Activated gamma-delta T cell treated with Interleukin-2 at 50 U/mL for 16 hours (primary cell): ENCODE results near the gene TNXB.
"Not testable (repeated sequence)": the region's sequence is repeated elsewhere in the genome, so short reads cannot be mapped to it uniquely, and the experiment has no call there.

Source experiments
- DNase-seq: peaks from one replicate; pipeline ENCODE4 v3.0.0-alpha.2; 2020

TNXB gene

GRCh38 chr6:32037598-32038524, 71.3 kb downstream of the TNXB start, which contains the start of gene CYP21A2:
Gene CYP21A2, plus strand, starts transcription at chr6:32038415. Its CDS starts 8 bp downstream, at chr6:32038423.
- not testable (repeated sequence) for DNase-seq

- DNase-seq, result not testable (repeated sequence)
These were observed 72.0 kb downstream of the TNXB start for GRCh38 chr6:32037136-32037535.

DNA sequence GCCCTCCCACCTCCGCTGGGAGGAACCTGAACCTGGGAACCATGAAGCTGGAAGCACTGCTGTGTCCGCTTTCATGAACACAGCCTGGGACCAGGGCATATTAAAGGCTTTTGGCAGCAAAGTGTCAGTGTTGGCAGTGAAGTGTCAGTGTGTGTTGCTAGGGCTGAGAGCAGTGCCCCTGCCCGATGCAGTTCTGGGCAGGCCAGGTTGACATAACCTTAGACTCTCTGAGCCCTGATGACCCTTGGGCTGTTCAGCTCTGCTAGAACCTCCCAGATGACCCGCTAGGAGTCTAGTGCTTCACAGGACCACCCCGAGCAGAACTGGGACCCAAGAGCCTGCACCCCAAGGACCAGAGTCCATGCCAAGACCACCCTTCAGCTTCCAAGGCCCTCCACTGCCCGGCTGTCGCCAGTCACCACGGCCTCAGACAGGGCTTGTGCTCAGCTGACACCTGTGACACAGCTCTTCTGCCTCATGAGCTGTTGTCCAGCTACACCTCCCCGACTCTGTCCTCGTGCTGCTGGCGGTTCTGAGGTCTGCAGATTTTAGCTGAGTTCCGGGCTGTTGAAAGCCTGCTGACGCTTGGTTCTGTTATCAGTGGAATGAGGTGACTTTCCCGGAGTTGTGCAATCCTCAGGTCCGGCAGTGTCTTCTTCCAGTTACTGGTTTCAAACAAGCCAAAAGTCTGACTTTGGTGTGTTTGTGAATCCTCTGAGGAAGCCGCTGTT, 73.7 kb downstream of the TNXB start:
- not testable (repeated sequence) for DNase-seq

- DNase-seq, result not testable (repeated sequence)
These were observed 79.6 kb downstream of the TNXB start for GRCh38 chr6:32029553-32029952.

DNA sequence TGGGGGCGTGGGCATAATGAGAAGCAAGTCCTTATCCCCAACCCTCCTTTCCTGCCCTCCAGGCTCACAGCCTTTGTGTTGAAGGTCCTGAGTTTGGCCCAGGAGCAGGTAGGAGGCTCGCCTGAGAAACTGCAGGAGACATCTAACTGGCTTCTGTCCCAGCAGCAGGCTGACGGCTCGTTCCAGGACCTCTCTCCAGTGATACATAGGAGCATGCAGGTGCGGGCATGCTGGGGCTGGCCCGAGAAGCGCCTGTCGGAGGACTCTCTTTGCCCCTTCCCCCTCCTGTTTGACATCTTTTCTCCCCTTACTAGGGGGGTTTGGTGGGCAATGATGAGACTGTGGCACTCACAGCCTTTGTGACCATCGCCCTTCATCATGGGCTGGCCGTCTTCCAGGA, 80.5 kb downstream of the TNXB start:
- not testable (repeated sequence) for DNase-seq

DNA sequence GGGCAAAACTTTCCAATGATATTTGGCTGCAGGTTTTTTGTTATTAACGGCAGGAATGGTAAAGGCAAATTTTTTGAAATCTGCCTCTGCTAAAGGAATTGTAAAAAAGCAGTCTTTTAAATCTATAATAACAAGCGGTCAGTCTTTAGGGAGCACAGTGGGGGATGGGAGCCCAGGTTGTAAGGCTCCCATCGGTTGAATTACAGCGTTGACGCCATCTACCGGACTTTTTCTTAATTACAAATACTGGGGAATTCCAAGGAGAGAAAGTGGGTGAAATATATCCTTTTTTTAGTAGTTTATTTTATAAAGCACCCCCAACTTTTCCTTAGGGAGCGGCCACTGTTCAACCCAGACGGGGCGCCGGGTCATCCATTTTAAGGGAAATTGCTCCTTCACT, 87.0 kb downstream of the TNXB start:
- not testable (repeated sequence) for DNase-seq

DNA sequence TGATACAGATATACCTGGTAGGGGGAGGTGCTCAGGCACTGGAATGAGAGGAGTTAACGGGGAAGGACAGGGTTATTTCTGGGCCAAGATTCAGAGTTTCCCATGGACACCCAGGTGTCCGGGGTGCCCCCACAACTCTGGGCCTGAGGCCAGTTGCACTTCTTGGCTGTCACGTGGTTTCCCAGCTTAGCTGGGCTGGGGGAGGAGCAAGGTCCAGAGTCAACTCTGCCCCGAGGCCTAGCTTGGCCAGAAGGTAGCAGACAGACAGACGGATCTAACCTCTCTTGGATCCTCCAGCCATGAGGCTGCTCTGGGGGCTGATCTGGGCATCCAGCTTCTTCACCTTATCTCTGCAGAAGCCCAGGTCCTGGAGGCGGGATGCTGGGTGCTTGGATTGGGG, 94.6 kb downstream of the TNXB start, which contains the start of gene C4B:
Gene C4B (plus strand): TSS at position 249 of the 400 bp plus-strand sequence. CDS start 51 bp downstream, at position 300.
- DNase-seq, result not testable (repeated sequence)

GRCh38 chr6:32013738-32014137, 95.4 kb downstream of the TNXB start:
- not testable (repeated sequence) for DNase-seq

DNA sequence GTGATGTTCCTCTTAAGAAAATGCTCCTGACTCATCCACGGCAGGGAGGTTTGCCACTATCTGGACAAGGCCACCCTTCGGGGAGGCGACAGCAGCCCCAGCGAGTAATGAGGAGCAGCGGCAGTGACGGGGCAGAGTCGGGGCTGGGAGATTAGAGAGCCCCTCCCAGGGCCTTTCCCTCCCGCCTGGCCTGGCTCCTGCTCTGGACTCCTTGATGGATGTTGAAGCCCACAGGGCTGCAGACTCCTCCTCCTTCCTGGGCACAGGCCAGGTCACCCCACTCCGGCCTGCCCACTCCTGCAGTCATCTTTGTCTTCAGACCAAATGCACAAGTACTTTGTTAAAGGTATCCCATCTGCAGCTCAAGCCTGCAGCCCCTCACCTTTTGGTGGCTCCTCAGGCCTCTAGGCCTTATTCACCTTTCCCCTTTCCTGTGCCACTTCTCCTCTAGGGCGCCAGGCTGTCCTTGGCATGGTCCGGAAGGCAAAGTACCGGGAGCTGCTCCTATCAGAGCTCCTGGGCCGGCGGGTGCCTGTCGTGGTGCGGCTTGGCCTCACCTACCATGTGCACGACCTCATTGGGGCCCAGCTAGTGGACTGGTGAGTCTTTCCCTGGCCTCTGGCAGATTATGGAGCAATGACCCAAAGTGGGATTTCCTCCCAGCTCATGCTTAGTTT, 96.1 kb downstream of the TNXB start:
- DNase-seq, result not testable (repeated sequence)

DNA sequence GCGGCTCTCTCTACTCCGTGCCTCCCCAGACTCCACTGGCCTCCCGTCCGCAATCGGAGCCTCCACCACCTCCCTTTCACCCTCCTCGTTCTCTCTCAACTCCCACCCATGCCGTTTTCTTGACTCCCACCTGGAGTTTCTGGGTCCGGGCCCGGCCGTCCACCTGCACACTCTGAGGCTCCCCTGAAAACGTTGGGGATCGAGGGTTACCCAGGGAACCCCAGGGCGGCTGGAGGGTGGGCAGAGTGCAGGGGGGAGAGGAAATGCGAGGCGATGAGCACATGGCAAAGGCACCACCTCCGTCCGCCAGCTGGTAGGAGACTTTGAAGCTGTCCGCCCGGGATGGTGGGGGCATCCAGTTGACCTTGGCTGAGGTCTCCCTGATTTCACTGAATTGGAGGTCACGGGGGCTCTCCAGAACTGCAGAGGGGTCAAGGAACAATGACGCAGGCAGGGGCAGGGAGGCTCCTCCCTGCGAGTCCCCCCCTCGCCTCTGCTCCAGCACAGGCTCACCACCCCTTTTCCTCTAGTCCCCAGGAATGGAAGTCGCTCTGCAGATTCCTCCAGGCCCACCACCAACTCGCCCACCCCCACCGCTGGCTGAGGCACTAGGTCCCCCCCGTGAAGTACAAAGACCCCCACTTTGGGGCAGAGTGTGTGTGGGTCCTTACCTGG, 98.1 kb downstream of the TNXB start:
- DNase-seq, result not testable (repeated sequence)

- DNase-seq, result not testable (repeated sequence)
These were observed 99.6 kb downstream of the TNXB start for GRCh38 chr6:32009537-32009936.

- DNase-seq, result not testable (repeated sequence)
These were observed 100.5 kb downstream of the TNXB start for GRCh38 chr6:32008616-32009015.

DNA sequence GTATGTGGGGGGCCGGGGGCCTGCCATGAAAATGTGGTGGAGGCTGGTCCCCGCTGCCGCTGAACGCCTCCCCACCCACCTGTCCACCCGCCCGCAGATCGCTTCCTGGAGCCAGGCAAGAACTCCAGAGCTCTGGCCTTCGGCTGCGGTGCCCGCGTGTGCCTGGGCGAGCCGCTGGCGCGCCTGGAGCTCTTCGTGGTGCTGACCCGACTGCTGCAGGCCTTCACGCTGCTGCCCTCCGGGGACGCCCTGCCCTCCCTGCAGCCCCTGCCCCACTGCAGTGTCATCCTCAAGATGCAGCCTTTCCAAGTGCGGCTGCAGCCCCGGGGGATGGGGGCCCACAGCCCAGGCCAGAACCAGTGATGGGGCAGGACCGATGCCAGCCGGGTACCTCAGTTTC, 101.1 kb downstream of the TNXB start:
- DNase-seq, result not testable (repeated sequence)

GRCh38 chr6:32007086-32007485, 102.1 kb downstream of the TNXB start:
- not testable (repeated sequence) for DNase-seq

- DNase-seq, result not testable (repeated sequence)
These were observed 103.1 kb downstream of the TNXB start for GRCh38 chr6:32005991-32006529.

- not testable (repeated sequence) for DNase-seq
These were observed 103.6 kb downstream of the TNXB start for GRCh38 chr6:32005538-32005880.

DNA sequence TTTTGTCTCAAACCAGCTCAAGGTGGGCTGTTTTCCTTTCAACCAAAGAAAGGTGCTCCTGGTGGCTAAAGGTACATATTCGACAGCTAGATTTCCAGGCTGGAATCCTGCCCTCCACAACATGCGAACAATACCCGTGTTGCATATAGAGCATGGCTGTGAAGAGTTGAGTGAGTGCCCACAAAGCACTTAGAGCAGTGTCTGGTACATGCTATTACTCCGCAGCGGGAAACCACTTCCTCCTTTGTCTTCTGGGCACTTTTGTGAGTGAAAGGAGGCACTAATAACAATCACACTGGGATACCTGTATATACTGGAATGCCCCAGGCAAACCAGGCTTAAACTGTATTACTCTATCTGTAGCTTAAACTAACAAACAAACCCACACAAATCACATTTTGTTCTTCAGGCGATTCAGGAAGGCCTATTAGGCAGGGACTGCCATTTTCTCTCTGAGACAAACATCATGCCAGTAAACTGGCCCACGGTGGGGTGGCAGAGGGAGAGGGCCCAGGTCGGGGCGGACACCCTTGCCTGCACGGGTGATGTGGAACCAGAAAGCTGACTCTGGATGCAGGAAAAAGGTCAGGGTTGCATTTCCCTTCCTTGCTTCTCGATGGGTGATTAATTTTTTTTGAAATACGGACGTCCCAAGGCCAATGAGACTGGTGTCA, 104.1 kb downstream of the TNXB start:
- DNase-seq, result not testable (repeated sequence)

DNA sequence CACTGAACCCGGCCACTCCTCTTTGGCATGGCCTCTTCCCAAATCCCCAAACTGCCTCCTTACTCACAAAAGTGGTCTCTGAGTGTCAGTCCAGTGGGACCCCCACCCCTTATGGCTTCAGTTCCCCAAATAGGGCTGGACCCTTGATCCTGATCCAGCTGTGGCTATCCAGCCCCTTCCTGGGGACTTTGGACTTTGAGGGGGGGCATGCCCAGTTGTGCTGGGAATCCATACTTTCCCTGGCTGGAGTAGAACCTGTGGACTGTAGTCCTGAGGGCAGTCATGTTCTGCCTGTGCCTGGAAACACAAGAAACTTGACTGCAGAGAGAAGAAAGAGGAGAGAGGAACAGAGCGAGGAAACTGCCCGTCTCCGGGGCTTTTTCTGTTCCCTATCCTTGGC, 104.7 kb downstream of the TNXB start:
- not testable (repeated sequence) for DNase-seq

- DNase-seq, result not testable (repeated sequence)
These were observed 105.8 kb downstream of the TNXB start for GRCh38 chr6:32003301-32003700.

DNA sequence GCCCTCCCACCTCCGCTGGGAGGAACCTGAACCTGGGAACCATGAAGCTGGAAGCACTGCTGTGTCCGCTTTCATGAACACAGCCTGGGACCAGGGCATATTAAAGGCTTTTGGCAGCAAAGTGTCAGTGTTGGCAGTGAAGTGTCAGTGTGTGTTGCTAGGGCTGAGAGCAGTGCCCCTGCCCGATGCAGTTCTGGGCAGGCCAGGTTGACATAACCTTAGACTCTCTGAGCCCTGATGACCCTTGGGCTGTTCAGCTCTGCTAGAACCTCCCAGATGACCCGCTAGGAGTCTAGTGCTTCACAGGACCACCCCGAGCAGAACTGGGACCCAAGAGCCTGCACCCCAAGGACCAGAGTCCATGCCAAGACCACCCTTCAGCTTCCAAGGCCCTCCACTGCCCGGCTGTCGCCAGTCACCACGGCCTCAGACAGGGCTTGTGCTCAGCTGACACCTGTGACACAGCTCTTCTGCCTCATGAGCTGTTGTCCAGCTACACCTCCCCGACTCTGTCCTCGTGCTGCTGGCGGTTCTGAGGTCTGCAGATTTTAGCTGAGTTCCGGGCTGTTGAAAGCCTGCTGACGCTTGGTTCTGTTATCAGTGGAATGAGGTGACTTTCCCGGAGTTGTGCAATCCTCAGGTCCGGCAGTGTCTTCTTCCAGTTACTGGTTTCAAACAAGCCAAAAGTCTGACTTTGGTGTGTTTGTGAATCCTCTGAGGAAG, 106.4 kb downstream of the TNXB start:
- not testable (repeated sequence) for DNase-seq

DNA sequence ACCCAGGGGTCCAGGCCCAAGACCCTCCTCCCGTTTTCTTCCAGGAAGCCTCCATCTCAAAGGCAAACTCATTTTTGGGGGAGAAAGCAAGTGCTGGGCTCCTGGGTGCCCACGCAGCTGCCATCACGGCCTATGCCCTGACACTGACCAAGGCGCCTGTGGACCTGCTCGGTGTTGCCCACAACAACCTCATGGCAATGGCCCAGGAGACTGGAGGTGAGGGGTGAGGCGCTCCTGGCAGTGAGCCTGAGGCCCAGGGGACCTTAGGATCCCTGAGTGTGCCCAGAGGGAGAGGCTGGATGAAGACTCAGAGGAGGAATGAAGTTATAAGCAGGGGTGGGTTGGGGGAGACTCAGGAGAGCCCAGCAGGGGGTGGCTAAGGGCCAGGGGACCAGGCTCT, 112.8 kb downstream of the TNXB start:
- DNase-seq, result not testable (repeated sequence)
